DMS53 (cell line): Measurements from ENCODE around the gene ACACA.
"Not testable (repeated sequence)": the region's sequence is repeated elsewhere in the genome, so short reads cannot be mapped to it uniquely, and the experiment has no call there.

ENCODE experiments used
- DNase-seq: peaks from one replicate; lab custom pipeline; 2025; lab: John Stamatoyannopoulos, UW

Gene ACACA

DNA sequence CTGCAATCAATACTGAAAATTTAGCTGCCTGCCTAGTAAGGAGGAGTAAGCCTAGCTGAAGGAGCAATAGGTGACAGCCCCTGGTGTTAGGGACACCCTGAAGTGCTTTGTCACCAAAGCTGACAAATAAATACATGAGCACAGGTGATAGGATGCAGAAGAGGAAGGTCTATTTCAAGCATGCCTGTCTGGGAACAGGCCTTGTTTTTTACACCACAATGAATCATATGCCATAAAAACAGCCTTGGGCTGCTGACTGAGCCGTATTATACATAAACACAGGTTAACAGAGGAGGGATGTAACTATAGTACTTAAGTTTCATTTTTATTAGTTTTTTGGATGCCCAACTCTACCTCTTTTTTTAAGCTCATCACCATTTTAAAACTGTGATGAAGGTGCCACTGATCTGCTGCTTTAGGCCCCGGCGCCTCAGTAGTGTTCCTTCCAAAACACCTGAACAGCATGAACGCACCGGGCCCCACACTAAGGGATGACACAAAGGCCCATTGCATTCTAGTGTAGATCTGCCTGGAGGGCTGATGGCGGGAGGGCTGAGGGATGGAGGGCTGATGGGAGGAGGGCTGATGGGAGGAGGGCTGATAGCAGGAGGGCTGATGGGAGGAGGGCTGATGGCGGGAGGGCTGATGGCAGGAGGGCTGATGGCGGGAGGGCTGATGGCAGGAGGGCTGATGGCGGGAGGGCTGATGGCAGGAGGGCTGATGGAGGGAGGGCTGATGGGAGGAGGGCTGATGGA lies 307.5 kb downstream of the ACACA start:
- DNase-seq, result no peak

DNA sequence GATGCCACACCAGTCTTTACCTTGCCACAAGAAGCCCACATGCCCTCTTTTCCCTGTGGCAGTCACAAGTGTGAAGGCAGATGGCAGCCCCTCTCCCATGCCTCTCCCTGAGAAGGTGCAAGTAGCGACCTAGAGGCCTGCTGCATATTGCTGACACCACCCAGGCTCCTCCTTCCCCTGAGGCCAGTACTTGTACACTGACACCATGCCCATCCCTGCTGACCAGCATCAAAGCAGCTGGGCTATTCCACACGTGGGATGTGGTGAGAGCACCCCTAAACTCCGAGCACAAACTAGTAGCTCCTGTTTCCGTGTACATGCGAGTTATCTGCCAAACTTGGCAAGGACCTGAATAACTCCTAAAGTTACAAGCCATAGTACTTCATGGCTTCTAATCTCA lies 308.5 kb downstream of the ACACA start:
- no peak for DNase-seq

DNA sequence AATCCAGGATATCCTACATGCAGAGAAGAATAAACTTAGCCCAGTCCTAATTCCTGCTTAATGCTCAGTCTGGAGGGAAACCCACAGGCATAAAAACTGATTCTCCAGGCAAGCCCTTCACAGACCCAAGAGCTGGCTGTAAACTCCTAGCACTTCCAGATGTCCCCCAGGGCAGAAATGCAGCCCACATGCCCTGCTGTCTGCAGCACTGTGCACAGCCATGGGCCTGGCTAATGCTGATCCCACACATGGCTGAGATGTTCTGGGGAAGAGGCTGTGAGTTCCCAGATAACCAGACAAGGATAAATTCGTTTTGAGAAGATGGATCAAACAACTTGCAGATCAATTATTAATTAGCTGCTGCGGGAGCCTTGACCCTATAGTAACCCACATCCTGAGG lies 309.5 kb downstream of the ACACA start:
- DNase-seq, result no peak

DNA sequence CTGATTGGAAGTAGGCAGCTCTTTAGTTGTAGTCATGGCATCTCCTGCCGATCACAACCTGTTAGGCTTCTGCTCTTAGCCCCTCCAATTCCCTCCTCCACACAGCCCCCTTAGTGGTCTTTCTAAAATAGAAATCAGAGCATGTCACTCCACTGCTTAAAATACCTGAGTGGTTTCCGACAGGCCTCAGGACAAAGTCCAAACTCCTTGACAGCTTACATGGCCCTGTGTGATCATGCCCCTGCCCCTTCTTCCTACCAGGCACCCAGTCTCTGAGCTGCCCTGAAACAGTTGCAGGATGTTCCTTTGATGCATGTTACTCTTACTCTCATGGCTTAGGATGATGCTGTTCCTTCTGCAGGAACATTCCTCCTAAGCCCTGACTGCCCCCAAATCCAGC lies 310.6 kb downstream of the ACACA start:
- DNase-seq, result no peak

DNA sequence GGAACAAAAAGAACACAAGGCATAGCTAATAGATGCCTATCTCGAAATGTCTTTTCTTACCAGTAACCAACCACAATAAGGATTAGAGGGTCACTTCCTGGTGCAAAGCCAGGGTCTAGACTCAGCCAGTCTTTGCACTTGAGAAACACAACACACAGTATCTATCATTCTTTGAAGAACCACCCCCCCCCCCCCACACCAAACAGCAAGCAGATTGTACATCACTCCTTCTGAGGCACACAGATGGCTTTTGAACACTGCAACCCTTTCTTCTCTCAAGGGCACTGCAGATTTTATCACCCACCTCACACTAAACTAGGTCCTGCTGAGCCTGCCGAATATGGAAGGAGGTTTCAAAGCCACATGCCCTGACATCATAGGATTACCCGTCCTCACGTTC lies 312.2 kb downstream of the ACACA start:
- DNase-seq, result no peak

DNA sequence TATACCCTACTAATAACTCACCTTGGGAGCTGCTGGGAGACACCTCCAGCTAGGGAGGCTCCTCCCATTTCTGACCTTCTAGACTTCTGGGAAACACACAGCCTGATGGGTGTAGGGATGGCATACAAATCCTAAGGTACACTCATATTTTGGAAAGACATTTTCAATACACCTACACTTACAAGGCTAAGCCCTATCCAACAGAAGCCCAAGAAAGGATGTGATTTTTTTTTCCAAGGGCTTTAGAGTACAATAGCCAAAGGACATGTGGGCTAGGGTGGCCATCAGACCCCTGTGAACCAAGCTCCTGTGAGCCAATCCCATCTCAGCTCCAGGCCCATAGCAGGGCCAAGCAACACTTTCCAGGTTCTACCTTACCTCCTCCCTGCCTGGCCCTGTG lies 313.9 kb downstream of the ACACA start:
- peak; percentile 5 for DNase-seq

DNA sequence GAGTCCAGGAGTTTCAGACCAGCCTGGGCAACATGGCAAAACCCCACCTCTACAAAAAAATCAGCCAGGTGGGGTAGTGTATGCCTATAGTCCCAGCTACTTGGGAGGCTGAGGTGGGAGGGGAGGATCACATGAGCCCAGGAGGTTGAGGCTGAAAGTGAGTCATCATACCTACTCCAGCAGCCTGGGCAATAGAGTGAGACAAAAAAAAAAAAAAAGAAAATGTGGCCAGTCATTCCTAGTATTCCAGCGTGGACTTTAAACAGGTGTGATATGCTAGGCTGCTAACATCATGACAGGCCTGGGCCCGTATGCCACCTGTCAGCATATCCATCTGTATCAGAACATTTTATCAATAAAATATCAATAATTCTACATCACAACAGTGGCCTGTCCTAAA lies 314.6 kb downstream of the ACACA start:
- peak; percentile 51 for DNase-seq

DNA sequence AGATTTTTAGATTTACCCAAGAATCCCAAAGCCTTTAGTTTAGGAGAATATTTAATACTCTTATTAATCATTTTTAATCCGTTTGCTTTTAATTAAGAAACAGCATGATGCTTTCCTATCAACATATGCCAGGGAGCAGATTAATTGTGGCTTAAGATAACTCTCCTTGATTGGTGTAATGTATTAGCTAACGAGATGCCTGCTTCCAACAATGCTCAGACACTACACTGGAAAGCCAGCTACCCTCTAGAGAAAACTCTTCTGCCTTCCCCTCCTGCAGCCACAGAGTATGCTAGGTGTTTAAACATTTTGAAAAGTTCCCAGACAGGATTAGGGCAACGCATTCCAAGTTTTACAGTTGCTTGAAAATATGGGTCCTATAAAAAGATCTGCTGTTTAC lies 315.7 kb downstream of the ACACA start:
- no peak for DNase-seq

DNA sequence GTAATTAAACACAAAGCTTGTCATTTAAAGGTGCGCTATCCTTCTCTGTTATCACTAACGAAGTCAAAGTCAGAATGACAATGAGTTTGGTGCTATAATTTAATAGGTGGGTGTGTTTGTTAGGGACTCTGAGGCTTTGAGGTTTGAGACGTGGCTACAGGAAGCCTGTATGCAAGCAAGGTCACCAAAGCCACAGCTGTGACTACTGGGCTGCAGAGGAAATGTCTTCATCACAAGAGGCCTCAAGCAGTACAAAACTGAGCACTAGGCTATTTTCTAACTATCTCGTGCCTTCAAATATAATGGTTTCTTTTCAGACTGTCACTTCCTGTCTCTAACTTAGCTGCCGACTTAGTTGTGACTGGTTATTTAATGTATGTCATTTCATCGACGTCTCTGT lies 316.7 kb downstream of the ACACA start:
- DNase-seq, result no peak

DNA sequence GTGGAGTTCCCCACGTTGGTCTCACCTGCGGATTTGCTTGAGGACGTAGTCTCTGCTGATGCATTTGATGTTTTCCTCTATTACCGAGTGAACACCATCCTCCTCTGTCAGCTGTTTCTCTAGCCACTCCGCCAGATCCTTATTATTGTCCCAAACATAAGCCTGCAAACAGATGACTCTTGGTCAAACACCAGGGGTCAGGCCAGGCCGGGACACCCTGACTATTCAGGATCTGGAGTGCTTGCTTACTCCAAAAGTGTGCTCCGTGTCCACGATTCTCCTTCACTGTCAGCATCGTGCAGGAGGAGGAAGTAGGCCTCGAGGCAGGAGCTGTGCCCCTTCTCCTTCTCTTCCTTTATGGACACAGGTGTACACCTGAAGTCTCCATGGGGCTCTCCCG lies 317.7 kb downstream of the ACACA start:
- peak; percentile 4 for DNase-seq

DNA sequence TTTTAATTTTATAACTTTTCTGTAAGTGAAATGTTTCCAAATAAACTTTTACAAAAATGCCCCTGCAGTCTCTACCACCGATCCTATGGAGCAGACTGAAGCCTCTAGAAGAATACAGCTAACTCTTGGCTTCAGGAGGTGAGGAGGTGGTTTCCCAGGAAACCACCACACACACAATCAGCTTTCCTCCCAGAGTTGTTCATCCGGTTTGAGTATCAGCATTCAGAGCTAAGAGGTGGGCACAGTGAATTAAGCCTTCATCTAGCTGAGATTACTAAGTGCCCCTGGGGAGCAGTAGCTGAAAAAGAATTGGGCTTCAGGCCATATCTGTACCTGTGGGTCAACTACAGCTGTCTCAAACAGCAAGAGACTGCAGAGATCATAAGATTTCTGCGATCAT lies 318.2 kb downstream of the ACACA start:
- DNase-seq, result peak; percentile 40

DNA sequence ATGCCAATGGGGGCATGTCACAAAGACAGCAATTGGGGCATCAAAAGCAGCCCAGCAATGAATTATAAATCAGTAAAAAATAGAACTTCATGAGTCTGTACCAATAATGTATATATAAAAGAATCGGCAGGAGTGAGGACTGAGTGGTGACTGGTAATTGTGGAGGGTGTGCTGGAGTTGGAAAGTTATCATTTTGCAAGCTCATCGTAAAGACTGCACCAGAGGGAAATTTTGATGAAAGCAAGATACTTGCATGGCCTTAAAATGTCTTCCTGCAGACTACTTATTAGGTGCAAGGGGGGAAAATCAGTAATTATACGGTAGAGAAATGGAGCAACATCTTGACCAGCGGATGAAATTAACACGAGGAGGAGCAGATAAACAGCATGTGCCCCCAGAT lies 319.0 kb downstream of the ACACA start:
- DNase-seq, result no peak

DNA sequence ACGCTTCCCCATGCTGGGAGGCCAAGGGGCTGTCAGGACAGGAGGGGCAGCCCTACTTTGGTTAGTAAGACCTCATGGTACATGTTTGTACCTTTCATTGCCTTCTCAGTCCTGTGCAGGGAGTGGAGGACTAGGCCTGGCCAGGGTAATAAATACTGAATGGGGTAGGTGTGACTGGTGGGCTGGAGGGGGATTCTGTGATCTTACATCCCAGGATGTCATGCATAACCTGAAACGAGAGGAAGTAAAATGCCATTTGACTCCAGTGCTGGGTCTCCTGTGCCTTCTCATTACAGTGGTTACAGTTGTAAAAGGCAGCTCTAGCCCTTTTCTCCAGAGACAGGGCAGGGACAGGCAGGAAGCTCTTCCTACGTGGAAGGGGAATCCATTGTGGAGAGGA lies 319.7 kb downstream of the ACACA start:
- DNase-seq, result no peak

DNA sequence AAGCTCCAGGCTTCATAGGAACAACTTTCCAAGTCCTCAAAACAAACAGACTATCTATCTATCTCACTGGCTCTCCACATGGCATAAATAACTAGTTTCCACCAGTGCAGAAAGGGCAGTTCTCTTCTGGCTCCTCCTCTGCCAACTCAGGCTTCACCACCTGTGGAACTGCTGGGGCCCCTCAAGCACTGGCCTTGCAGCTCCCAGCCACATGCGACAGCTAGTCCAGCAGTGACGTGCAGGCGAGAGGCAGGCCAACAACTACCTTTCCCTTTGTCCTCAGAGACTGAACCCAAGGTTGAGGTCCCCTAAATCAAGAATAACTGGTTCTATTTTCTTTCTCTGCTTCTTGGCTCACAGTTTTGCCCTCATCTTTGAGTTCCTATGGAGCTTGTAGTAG lies 320.3 kb downstream of the ACACA start:
- DNase-seq, result no peak

DNA sequence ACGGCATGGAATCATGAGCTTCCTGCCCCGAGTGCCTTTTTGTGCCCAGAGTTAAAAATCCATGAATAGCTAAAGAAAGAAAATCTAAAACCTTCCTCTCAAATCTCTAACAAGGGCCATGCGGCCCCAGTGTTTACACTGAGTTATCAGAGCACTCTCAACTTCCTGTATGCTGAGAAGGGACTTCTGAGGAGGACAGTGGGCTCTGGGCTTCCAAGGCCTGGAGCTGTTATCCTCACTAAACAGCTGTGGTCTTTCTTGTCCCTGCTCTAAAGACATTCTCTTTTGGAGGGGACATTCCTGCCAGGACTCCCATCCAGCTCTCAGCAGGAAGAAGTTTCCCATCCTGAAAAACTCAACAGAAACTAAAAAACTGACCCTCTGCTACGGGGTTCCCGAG lies 322.3 kb downstream of the ACACA start:
- DNase-seq, result no peak

DNA sequence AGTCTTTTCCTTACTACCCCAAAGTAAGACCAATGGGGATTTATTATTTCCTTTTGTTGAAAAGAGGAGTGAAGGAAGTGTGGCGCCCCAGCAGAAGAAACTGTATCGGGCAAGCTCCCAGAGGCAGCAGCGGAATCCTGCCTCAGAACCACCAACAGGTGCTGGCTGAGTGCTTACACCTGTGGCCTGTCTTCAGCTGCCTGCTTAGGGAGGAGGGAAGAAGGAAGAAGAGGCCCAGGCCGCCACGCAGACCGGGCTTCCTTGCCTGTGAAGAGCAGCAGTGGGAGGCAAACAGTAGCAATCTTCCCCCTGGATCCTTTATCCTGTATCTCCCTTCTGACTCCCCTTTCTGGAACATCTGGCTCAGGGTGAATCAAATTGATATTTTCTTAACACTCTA lies 323.2 kb downstream of the ACACA start:
- DNase-seq, result no peak

DNA sequence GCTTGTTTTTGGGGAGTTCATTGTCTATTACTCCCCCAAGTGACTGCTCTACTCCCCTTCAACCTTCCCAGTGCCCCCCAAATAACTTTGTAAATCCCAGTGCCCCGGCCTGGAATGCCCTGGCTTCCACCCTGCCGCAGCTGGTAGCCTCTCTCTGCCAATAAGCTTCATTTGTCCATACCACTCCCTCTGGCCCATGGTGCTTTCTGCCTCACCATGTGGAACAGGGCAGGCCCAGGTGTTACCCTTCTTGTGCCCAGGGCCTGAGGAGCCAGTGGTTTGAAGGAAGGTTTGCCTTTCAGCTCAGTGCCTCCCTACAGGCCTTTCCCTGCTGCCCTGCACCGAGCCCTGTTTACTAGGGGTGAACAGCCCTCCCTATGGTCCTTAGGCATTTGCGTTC lies 323.7 kb downstream of the ACACA start:
- no peak for DNase-seq

DNA sequence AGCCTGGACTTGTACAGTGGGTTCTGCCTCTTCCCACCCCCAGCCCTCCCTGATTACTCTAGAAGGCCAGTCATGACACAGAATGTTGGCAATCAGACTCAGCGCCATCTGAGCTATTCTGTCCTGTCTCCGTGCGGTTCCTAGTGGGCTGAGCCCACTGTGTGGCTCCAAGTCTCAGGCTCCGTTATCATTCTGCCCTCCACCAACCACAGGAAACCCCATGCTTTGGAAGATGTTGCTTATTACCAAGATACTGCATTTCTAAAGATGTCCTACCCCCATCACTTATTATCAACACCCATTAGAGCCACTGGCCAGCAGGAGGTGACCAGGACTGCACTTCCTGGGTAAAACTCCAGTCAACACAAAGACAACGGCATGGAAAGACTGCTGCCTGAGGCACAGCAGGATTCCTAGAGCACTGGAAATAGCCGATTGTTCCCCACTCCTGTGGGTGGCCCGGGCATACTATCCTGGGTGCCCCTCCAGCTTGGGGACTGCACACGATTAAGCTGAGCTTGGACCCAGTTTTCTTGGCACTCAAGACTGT lies 324.2 kb downstream of the ACACA start:
- no peak for DNase-seq

DNA sequence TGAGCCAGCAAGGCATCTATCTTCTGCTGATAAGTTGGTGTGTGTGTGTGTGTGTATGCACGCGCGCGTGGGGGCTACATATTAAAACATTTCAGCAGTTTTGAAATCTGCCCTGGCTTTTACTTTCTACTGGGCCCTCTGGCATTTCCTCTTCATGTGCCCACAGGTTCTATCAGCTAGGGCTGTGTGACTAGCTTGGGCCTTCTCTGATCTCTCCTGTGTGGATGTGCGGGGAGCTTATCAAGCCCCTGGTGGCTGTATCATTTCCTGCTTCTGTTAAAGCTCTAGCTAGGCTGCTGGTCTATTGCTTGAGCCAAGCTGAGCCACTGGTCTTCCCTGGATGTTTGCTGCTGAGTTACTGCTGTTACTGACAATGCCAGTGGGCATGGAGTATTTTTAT lies 325.3 kb downstream of the ACACA start:
- no peak for DNase-seq

DNA sequence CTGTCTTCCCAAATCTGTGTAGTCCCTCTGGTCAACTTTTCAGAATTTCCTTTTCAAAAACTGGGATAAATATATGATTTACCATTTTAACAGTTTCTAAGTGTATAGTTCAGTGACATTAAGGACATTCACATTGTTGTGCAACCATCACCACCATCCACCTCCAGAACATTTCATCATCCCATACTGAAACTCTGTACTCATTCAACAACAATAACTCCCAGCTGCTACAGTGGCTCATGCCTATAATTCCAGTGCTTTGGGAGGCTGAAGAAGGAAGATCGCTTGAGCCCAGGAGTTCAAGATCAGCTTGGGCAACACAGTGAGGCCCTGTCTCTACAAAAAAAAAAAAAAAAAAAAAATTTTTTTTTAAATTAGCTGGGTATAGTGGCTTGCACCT lies 326.9 kb downstream of the ACACA start:
- no peak for DNase-seq

DNA sequence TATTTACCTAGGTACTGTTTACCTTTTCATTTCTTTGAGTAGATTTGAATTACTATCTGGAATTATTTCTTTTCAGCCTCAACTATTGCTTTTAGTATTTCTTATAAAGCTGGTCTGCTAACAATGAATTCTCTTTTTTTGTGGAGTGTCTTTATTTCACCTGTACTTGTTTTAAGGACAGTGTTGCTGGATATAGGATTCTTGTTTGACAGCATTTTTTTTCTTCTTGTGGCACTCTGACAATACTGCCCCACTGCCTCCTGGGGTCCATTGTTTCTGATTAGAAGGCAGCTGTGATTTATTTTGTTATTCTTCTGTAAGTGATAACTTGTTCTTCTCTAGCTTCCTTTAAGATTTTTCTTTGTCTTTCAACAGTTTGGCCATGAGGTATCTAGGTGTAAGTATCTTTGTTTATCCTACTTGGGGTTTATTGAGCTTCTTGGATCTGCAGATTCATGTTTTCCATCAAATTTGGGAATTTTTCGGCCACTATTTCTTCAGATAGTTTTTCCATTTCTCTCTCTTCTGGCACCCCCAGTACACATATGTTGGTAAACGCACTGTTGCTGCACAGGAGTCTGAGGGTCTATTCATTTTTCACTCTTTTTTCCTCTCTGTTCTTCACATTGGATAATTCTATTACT lies 327.4 kb downstream of the ACACA start:
- no peak for DNase-seq

DNA sequence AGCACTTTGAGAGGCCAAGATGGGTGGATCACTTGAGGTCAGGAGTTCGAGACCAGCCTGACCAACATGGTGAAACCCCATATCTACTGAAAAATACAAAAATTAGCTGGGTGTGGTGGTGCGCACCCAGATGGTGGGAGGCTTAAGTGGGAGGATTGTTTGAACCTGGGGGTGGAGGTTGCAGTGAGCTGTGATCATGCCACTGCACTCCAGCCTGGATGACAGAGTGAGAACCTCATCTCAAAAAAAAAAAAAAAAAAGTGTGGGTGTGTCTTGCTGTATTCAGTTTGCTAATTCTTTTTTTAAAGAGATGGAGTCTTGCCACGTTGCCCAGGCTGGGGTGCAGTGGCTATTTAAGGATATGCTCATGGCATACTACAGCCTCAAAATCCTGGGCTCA lies 333.2 kb downstream of the ACACA start:
- not testable (repeated sequence) for DNase-seq

DNA sequence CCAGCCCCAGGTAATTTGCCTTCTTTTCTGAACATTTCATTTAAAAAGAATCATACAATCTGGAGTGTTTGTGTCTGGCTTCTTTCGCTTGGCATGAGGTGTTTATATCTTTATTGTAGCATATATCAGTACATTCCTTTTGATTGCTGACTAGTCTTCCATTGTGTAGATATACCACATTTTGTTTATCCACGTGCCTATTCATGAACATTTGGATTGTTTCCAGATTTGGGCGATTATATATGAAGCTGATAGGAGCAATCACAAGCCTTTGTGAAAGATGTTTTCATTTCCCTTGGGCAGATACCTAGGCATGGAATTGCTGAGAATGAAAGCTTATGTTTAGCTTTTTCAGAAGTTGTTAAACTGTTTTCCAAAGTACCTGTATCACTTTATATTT lies 337.5 kb downstream of the ACACA start:
- DNase-seq, result no peak

DNA sequence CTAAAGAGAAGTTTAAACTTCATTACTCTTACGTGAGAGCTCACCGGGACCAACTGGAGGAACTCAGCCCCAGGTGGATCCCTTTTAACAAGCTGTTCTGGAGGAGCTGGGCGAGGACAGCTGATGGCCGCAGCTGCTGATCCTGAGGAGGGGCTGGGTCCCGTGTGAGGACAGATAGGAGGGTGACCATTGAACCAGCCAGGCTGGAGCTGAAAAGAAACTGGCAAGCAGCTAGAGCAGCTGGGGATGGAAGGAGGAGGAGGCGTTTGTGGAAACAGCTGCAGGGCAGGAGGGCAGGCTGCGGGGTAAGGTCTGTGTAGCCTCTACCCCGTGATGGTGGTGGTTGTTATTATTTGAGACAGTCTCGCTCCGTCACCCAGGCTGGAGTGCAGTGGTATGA lies 338.4 kb downstream of the ACACA start:
- peak; percentile 50 for DNase-seq
